Aorta (tissue), 5 donors: ENCODE data around the gene SFMBT1. TPM values are rescaled to one million over a fixed set of nuclear protein-coding genes. Genes with fewer than 3 reads are reported as not detected.

Experiments
- ATAC-seq: fragments of 200-7000 bp; cut with Tn5 transposase; one replicate; pipeline ENCODE4 v1.9.1; 2022; ENCODE audit warnings: moderate library complexity; ENCODE audit not compliant: low FRiP score
- DNase-seq, 2 donors: peaks; one replicate each; pipeline ENCODE4 v3.0.0-alpha.2; 2020
- H3K27ac ChIP-seq, 2 donors: one replicate each; pipeline ENCODE4 v1.5.1; 2013; ENCODE audit warnings: low read length in 2 of 2, mild to moderate bottlenecking in 2 of 2, moderate library complexity in 2 of 2, control low read depth in 1 of 2, inconsistent platforms in 1 of 2, low read depth in 1 of 2
- H3K27me3 ChIP-seq, 2 donors: one replicate each; pipeline ENCODE4 v1.6.1; 2013; ENCODE audit warnings: control low read depth in 1 of 2, low read length in 1 of 2, mild to moderate bottlenecking in 1 of 2, moderate library complexity in 1 of 2; ENCODE audit not compliant: insufficient read depth in 2 of 2, control insufficient read depth in 1 of 2
- H3K36me3 ChIP-seq, 2 donors: one replicate each; pipeline ENCODE4 v1.6.1; 2013; ENCODE audit warnings: control low read depth in 1 of 2, low read length in 1 of 2, mild to moderate bottlenecking in 1 of 2; ENCODE audit not compliant: insufficient read depth in 2 of 2, control insufficient read depth in 1 of 2
- H3K4me1 ChIP-seq, 2 donors: one replicate each; pipeline ENCODE4 v1.6.1; 2013; ENCODE audit warnings: low read length in 2 of 2, control low read depth in 1 of 2, mild to moderate bottlenecking in 1 of 2, moderate library complexity in 1 of 2; ENCODE audit not compliant: insufficient read depth in 2 of 2, control insufficient read depth in 1 of 2
- H3K4me3 ChIP-seq, 2 donors: one replicate each; pipeline ENCODE4 v1.5.1; 2013; ENCODE audit warnings: low read length in 2 of 2, control low read depth in 1 of 2, mild to moderate bottlenecking in 1 of 2
- H3K9me3 ChIP-seq: one replicate; pipeline ENCODE4 v1.6.1; 2013; ENCODE audit warnings: mild to moderate bottlenecking, low read length; ENCODE audit not compliant: control insufficient read depth
- WGBS, 2 donors: extraction: QIAGEN DNeasy Blood & Tissue Kit; methylation state at CpG; one replicate each; pipeline ENCODE4 v1.1.7; 2013; 5-methylcytosine and 5-hydroxymethylcytosine counted together
- intact Hi-C, 2 donors: fragments of 100-400 bp; cut with DNase I; formaldehyde crosslinking; loops; one replicate each; pipeline versions ENCODE4 v1.14.2 to v1.15.0; 2022
- polyA plus RNA-seq, 2 donors: library from polyadenylated mRNA; stranded (reverse); fragments of 200-250 nt; gene quantifications; one replicate each; pipeline ENCODE4 v1.2.3, GENCODE V29; 2013
- total RNA-seq, 2 donors: library from RNA; stranded (reverse); fragmentation: NEBNext Ultra II Directional; extraction: Animal tissue kit (Norgen Biotek cat#: 25700); gene quantifications; one replicate each; pipeline ENCODE4 v1.2.1, GENCODE V29; 2021
- donor health status: healthy with polysubstance abuse.
- donor health status: Bipolar disorder and iron deficiency.
- donor health status: DM: no; HTN: no; CAD: no.
- donor health status: DM: no; HTN: no; CAD: no.
- donor health status: DM: yes; HTN: yes; CAD: no.

SFMBT1 gene
- total and polyA plus RNA-seq, 4 donors = 0.75 to 12.6 (median 5.4) TPM

DNA sequence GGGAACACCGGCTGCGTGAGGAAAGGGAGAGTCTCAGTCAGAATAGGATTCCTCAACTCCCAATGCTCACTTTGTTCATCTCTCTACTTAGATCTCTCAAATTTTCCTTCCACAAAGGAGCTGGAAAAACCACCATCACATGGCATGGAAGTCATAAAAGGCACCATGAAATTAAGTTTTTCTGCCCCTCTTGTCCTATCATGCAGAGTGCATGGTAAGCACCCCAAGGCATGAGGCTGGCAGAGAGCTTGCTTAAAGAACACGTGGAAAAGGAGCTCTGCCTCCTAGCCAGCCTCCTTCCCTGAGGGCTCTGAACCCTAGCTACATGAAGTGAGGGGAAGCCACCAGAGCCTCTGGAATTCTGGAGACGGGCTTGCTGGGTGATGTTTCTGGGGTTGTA lies 166.3 kb downstream of the SFMBT1 start:
- no peaks in the 10 kb centered on the region for H3K4me1 ChIP-seq
- H3K36me3 ChIP-seq = peaks cover 0 to 1% of the 10 kb centered on the region in 2 donors
- no peak overlapping the region for H3K27ac ChIP-seq
- H3K4me3 ChIP-seq = no peak overlapping the region
- no peaks in the 10 kb centered on the region for H3K9me3 ChIP-seq
- intact Hi-C loops = no loop called here
- H3K27me3 ChIP-seq = no peaks in the 10 kb centered on the region
- no peak for DNase-seq
- WGBS, 2 donors = 85 to 90% methylated on average over 4 of the region's 4 CpGs
- ATAC-seq = no peak

- Histone ChIP-seq H3K4me3 (no peak overlapping the region), H3K27me3 (no peaks in the 10 kb centered on the region), H3K27ac (no peak overlapping the region), H3K9me3 (no peaks in the 10 kb centered on the region), H3K4me1 (no peaks in the 10 kb centered on the region), H3K36me3 (peaks cover 0 to 1% of the 10 kb centered on the region in 2 donors)
- intact Hi-C loops = no loop called here
- 89 to 95% methylated on average over 4 of the region's 4 CpGs for WGBS, 2 donors
- ATAC-seq (no peak), DNase-seq (no peak)
These were observed 166.8 kb downstream of the SFMBT1 start for GRCh38 chr3:52879090-52879489.

GRCh38 chr3:52877085-52877484 lies 168.8 kb downstream of the SFMBT1 start:
- DNase-seq = no peak
- ATAC-seq = no peak
- H3K27me3 ChIP-seq = no peaks in the 10 kb centered on the region
- H3K4me3 ChIP-seq = no peak overlapping the region
- peaks cover 0 to 1% of the 10 kb centered on the region in 2 donors for H3K36me3 ChIP-seq
- intact Hi-C loops = no loop called here
- 91 to 96% methylated on average over 3 of the region's 3 CpGs for WGBS, 2 donors
- H3K27ac ChIP-seq = no peak overlapping the region
- no peaks in the 10 kb centered on the region for H3K9me3 ChIP-seq
- H3K4me1 ChIP-seq = peaks cover 0 to 6% of the 10 kb centered on the region in 2 donors

GRCh38 chr3:52874864-52875587 lies 170.8 kb downstream of the SFMBT1 start:
- WGBS, 2 donors = 84 to 89% methylated on average over 9 of the region's 9 CpGs
- Histone ChIP-seq H3K27ac (no peak overlapping the region), H3K4me3 (no peak overlapping the region), H3K9me3 (no peaks in the 10 kb centered on the region), H3K4me1 (peaks cover 0 to 6% of the 10 kb centered on the region in 2 donors), H3K27me3 (no peaks in the 10 kb centered on the region), H3K36me3 (no peaks in the 10 kb centered on the region)
- ATAC-seq = no peak
- intact Hi-C loops = no loop called here
- DNase-seq = no peak

GRCh38 chr3:52874160-52874701 lies 171.6 kb downstream of the SFMBT1 start:
- intact Hi-C loops = no loop called here
- ATAC-seq = no peak

DNA sequence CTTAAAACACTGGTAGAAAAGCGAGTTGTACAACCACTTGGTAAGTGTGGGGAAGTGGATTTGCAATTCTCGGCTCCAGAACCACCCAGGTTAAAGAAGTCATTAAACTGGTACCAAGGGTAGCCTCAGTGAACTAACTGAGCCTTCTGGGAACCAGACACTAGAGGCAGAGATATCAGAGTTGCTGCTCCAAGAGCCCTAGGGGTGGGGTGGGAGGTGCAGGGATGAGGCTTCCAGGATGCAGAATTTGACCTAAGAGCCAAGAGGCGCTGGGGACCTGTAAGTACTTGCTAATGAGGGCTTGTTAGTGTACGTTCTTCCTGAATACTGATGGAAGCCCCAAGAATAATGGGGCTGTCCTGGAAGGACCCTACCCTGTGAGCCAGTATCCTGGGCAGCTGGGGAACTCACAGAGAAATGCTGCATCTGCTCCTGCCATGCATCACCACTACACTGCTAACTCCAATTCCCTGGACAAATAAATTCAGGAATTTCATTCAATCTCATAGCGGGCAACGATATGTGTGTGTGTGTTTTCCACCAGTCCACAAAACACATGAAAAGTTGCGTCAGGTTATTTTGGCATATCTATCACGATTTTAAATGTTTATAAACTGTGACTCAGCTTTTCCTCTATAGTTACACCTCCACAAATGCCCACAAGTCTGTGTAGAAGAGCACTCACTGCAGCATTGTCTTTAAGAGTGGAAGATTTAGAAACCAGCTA lies 172.3 kb downstream of the SFMBT1 start:
- intact Hi-C loops = no loop called here
- no peak overlapping the region for H3K4me3 ChIP-seq
- peaks cover 0 to 6% of the 10 kb centered on the region in 2 donors for H3K4me1 ChIP-seq
- H3K27me3 ChIP-seq = no peaks in the 10 kb centered on the region
- no peak overlapping the region for H3K27ac ChIP-seq
- H3K36me3 ChIP-seq = no peaks in the 10 kb centered on the region
- no peaks in the 10 kb centered on the region for H3K9me3 ChIP-seq
- DNase-seq (no peak), ATAC-seq (no peak)
- 46 to 50% methylated on average over 8 of the region's 8 CpGs for WGBS, 2 donors

More at GRCh38 chr3:52874160-52874701, 171.6 kb downstream of the SFMBT1 start:
- no peak overlapping the region for H3K4me3 ChIP-seq
- WGBS, 2 donors = 82 to 83% methylated on average over 5 of the region's 5 CpGs
- no peaks in the 10 kb centered on the region for H3K36me3 ChIP-seq
- no peak for DNase-seq
- no peak overlapping the region for H3K27ac ChIP-seq
- H3K9me3 ChIP-seq = no peaks in the 10 kb centered on the region
- H3K27me3 ChIP-seq = no peaks in the 10 kb centered on the region
- peaks cover 0 to 6% of the 10 kb centered on the region in 2 donors for H3K4me1 ChIP-seq

GRCh38 chr3:52872245-52872644 lies 173.6 kb downstream of the SFMBT1 start:
- WGBS, 2 donors = 87 to 89% methylated on average over 3 of the region's 3 CpGs
- DNase-seq (no peak), ATAC-seq (no peak)
- H3K4me3 ChIP-seq = no peak overlapping the region
- H3K36me3 ChIP-seq = no peaks in the 10 kb centered on the region
- no peaks in the 10 kb centered on the region for H3K9me3 ChIP-seq
- H3K27ac ChIP-seq = no peak overlapping the region
- no peaks in the 10 kb centered on the region for H3K27me3 ChIP-seq
- intact Hi-C loops = no loop called here
- H3K4me1 ChIP-seq = peaks cover 0 to 6% of the 10 kb centered on the region in 2 donors

DNA sequence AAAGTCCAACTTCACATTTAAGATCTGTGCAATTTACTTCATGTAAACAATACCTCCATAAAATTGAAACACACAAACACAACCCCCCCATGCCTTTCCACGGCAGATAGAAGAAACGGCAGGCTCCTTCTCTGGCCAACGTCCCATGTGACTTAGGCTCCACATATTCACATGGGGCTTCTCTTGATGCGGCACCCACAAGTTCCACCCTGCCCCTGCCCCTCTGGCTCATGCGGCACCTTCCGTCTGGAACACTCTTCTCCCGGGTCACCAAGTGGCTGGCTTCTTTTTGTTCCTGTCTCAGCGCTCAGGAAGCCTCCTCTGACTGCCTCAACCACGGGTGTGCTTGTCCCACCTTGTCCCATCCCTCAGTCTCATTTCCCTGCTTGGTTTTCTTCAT lies 174.1 kb downstream of the SFMBT1 start:
- Histone ChIP-seq H3K9me3 (no peaks in the 10 kb centered on the region), H3K27me3 (no peaks in the 10 kb centered on the region), H3K4me3 (no peak overlapping the region), H3K27ac (no peak overlapping the region), H3K36me3 (no peaks in the 10 kb centered on the region), H3K4me1 (peaks cover 0 to 6% of the 10 kb centered on the region in 2 donors)
- ATAC-seq (no peak), DNase-seq (no peak)
- intact Hi-C loops = no loop called here
- WGBS, 2 donors = 67 to 71% methylated on average over 9 of the region's 9 CpGs
